ENCODE measurements around the gene LPGAT1. TPM values are rescaled to one million over a fixed set of nuclear protein-coding genes. Genes with fewer than 3 reads are reported as not detected.

LPGAT1 gene
- polyA plus RNA-seq, 4 donors, result 23.2 to 29.6 (median 27.4) TPM

DNA sequence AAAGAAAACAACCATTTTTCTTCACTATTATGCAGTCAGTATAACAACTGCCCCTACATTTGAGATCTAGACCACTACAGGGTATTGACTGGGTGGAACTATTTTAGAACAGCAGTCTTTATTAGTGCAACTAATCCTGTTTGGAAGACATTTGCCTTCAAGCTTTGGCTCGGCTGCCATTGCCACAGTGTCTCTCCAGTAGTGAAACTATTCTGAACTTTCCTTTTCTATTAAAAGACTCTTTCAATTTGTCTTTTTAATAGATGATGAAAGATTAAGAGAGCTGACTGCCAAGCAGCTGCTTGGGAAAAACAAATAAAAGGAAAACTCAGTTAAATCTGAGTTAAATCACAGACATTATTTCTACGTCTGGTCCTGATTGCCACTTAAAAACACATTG lies 49.3 kb downstream of the LPGAT1 start:
- DNase-seq (ENCODE audit: low read depth in 4 of 4, low spot score in 3 of 4), result no peak

DNA sequence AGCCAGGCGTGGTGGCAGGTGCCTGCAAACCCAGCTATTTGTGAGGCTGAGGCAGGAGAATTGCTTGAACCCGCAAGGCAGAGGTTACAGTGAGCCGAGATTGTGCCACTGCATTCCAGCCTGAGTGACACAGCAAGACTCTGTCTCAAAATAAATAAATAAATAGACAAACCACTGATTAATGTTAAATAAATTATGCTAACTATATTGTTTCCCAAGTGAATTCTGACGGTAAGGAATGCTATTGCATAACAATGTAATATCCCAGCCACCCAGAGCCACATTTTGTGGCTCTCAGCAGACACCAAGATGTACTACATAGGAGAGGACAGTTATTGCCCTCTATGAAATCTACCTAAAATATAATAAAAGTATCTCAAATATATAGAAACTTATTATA lies 55.4 kb downstream of the LPGAT1 start:
- DNase-seq (ENCODE audit: low read depth in 4 of 4, low spot score in 3 of 4), result no peak

DNA sequence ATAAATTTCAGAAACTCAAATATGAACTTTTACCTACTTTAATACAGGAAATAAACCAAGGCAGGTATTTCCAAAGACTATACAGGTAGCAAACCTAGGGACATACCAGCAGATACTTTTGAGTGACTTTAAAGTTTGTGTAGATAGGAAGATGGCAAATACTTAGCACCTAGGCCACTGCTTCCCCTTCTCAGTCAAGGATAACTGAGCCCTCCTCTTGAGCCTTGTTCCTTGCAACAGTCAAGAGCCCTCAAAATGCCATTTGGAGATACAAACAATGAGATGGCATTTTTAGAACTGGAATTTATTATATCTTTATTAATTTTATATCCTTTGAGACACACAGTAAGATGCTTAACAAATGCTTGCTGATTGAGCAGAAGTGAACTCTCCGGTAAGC lies 65.9 kb downstream of the LPGAT1 start:
- no peak for DNase-seq (ENCODE audit: low read depth in 4 of 4, low spot score in 3 of 4)

DNA sequence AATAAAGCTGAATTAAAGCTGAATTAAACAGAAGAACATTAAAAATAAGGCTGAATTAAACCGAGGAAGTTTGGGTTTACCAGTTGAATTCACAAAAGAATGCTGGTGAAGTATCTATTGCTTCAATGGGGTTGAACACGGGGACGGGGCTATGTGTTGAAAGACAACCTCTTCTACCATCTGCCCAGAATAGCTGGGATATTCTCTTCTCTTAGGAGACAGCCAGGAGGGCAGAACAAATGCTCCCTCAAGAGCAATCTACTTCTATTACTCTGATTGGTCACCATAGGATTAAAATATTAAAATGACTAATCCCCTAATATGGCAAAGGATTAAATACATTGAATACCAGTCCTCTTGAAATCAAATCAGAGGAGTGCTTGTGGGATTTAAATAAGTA lies 68.4 kb downstream of the LPGAT1 start:
- no peak for DNase-seq (ENCODE audit: low read depth in 4 of 4, low spot score in 3 of 4)

DNA sequence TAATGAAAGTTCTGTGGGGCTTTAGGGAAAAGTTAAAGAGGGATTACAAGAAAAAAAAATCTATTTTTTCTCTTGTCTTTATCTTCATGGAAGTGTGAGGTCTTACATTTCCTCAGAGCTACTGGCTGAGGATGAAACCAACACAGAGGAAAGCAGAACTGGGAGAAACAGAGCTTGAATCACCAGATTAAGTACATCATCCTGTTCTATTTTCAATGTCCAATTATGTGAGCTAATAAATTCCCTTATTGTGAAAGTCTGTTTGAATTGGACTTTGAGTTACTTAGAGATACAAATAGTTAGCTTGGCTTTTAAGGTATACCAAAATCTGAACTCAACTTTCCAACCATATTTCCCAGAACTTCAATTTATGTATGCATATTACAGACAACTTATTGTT lies 69.2 kb downstream of the LPGAT1 start:
- DNase-seq (ENCODE audit: low read depth in 4 of 4, low spot score in 3 of 4), result no peak

DNA sequence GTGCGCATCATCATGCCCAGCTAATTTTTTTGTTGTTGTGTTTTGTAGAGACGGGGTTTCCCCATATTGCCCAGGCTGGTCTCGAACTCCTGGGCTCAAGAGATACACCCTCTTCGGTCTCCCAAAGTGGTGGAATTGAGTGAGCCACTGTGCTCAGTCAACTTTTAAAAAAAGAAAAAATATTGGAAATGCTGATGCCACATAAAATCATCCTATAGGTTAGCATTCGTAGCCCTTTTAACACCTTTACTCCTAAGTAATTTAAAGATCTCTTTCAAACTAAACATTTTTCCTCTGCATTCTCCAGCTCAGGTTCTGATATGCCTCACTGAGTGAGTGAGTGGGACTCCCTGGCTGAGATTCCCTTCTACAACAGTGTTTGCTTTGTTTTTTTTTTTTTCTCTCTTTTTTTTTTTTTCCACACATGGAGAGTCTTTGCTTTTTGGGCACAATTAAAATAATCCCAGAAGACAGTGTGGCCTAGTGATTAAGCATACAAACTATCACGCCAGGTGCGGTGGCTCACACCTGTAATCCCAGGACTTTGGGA lies 74.0 kb downstream of the LPGAT1 start:
- no peak for DNase-seq (ENCODE audit: low read depth in 4 of 4, low spot score in 3 of 4)

DNA sequence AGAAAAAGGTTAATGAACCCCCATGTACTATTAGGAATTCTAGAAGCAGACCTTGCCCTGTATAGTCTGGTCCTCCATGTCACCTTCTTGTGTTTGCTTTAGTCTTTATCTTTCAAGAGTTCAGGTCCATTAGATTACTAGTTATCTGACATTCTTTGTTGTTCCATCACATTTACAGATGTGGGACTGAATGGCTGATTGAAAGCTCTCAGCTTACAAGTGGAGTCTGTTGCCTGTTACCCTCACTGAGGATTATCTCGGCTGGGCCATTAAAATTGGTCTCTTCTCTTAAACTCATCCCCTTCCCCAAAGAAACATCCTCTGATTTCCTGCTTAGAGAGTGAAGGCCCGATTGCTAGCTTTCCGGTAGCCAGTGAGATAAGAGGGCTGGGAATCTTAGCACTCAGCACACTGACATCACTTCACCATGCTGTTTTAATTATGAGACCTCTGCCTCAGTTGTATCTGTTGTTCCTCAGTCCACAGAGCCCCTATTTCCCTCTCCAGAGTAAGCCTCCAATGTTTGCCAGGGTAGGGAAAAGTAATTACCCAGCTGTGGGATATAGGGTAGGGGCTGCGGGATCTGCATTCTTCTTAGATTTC lies 76.8 kb downstream of the LPGAT1 start:
- DNase-seq (ENCODE audit: low read depth in 4 of 4, low spot score in 3 of 4), result no peak

DNA sequence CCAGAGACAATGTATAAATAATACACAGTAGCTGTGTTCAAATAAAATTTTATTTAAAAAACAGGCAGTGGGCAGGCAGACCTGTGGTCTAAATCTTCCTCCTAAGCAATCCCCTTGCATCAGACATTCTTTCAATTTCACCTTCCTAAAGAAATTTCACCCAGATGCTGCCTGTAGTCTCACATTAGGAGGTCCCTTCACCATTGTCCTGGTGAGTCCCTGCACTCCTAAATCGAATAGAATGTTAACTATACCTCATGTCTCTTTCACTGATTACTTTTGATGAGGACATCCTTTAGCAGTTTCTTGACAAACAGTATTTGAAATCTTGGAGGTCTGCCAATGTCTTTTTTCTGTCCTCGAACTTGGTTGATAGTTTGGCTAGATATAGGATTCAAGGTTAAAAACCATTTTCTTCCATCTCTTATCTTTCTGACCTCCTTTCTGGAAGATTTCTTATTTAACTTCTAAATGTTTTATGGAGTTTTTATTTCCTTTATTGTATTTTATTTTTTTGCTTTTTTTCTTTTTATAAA lies 77.5 kb downstream of the LPGAT1 start:
- DNase-seq (ENCODE audit: low read depth in 4 of 4, low spot score in 3 of 4), result no peak

DNA sequence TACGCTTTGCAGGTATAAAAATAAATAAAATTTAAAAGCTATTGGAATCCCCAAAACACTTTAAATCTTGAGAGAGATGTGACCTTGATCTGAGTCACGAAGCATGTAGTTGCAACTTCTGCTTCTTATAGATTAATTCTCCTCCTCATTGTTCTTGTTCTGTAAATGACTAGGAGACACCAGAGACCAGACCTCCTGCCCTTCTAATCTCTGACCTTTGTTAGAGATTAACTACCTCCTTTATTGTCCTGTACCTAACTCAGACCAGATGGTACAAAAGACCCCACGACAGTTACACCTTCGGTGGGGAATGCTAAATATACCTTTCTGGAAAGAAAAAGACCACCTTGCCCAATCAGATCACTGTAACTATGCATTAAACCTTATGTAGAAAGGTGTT lies 78.2 kb downstream of the LPGAT1 start:
- DNase-seq (ENCODE audit: low read depth in 4 of 4, low spot score in 3 of 4), result no peak

DNA sequence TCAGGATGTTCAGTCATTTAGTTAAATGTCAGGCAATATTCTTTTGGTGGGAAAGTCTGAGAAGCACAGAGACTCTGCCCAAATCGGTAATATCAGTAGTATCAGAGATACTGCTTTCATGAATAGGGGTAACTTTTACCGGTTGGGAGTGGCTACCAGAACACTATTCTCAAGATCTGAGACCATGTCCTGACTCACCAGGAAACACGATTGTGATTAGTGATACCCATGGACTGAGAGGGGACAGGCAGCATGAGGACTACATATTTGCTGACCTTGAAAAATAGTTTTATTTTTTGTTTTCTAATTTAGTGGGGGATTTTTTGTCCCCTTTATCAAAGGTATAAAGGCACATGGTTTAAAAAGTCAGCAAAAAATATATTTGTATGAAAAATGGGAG lies 79.1 kb downstream of the LPGAT1 start:
- no peak for DNase-seq (ENCODE audit: low read depth in 4 of 4, low spot score in 3 of 4)

DNA sequence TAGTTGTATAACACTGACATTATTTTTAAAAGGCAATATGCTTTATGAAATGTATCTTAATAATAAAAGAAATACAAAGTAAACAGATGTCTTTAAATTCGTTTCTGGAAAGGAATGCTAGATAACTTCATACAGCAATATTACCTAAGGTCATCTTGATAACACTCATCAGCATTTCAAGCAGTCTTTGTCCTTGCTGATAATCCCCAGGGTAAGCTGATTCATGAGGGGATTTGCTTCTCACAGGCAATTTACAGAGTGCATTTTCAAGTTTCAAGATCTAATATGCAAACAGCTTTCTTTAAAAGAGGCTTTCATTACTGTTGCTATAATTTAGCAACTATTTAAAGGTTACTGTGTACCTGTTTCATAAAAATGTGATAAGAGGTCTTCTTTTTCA lies 80.0 kb downstream of the LPGAT1 start:
- DNase-seq (ENCODE audit: low read depth in 4 of 4, low spot score in 3 of 4), result no peak

DNA sequence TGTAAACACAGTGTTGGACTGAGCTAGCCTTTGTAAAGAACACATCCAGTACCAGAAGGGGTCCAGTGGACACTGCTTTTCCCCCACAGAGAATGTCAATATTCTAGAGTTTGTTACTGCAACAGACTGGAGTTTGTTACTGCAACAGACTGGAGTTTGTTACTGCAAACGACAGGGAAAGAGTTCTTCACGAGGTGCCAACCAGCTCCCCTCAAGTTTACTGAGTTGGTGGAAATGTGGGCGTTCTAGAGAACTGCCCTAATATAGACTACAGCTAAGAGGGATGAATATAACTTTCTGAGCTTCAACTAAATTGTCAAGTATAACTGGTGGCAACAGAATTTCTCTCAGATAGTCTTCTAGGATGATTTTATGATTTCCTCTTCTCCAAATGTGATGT lies 81.3 kb downstream of the LPGAT1 start:
- no peak for DNase-seq (ENCODE audit: low read depth in 4 of 4, low spot score in 3 of 4)

DNA sequence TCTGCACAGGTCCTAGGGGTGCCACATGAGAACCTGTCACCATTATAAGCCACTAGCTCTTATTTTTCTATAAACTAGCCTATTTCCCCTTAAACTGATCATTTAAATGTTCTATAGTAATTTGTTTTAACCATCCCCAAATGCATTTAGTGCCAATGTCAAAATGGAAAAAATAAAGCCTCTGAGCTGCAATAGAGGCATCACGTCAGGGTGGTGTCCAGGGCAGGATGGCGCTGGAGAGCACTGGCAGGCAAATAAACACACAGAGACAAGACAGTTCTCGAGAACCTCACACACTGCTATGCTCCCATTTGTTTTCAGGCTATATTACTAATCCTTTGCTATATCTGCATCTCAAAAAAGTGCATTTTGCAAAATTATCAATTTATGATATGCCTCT lies 81.8 kb downstream of the LPGAT1 start:
- DNase-seq (ENCODE audit: low read depth in 4 of 4, low spot score in 3 of 4), result no peak

DNA sequence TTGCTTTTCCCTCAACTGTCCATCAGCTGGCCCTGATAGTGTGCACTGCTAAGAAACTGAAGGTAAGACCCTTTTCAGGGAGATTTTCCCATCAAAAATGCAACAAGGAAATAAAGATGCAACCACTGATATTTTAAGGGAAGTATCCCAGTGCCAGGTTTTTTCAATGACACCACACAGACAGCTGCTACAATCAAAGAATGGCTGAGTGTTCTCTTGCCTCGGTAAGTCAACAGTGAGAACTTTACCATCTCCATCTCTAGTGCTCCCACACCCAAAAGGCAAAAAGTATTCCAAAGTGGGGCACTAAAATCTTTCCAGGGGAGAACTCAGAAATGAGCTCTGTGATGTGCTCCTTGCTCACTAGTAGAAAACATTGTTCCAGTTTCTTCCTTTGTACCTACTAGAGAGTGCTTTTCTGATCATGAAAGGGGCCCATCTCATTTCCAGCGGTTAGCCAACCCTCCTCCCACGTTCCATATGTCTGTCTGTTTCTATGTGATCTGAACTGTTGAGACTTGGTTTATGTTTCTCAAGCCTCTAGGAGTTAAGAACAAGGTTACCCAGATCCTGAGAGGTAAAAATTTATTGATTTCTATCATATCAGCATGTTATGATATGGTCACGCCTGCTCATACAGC lies 87.6 kb downstream of the LPGAT1 start:
- DNase-seq (ENCODE audit: low read depth in 4 of 4, low spot score in 3 of 4), result no peak

DNA sequence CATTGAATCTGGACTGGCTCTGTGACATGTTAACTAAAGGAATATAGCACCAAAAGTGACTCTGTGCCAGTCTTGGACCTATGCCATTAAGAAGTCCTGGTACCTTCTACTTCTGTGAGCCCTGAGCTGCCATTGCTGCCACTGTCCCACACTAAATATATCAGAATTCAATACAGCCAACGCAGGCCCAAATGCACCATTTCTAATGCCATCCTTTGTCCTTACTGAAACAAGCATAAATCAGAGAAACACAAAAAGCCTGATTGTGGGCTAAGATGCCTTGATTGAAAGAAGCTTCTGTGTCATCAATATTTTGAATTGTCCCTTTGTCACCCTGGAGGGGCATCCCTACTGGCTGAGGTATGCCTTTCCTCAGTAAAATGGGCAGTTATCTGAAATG lies 88.3 kb downstream of the LPGAT1 start:
- DNase-seq (ENCODE audit: low read depth in 4 of 4, low spot score in 3 of 4), result no peak

DNA sequence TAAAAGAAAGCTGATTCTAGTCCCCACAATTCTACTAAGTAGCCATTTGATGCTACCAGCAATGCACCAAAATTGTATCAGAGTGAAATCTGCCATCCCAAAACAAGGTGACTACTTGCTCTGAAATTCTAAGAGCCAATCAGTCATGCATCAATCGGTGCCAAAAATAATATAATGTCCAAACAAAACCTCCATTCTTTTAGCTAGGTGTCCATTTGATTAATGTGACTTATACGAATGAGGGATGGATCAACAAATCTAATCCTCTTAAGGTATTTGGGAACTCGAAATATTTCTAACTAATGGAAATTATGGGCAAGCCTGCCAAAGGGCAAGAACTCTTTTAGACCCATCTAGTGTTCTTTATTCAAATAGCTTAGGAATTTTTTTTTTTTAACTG lies 88.8 kb downstream of the LPGAT1 start:
- DNase-seq (ENCODE audit: low read depth in 4 of 4, low spot score in 3 of 4), result no peak

DNA sequence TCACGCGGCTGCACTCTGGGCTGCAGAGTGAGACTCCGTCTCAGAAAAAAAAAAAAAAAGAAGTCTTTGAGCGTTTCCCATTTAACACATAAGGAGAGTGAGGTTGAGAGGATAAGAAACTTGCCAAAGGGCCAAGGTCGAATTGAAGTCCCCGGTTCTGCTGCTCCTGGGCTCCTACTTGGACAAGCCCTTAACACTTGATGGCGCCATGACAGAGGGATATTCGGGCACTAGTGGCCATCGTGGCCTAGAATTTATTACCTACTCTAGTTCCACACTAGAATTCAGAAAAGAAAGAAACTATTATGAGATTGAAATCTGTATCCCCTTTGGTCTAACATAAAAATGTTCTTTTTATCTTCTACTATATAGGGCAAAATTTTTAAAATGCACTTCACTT lies 89.4 kb downstream of the LPGAT1 start:
- no peak for DNase-seq (ENCODE audit: low read depth in 4 of 4, low spot score in 3 of 4)

DNA sequence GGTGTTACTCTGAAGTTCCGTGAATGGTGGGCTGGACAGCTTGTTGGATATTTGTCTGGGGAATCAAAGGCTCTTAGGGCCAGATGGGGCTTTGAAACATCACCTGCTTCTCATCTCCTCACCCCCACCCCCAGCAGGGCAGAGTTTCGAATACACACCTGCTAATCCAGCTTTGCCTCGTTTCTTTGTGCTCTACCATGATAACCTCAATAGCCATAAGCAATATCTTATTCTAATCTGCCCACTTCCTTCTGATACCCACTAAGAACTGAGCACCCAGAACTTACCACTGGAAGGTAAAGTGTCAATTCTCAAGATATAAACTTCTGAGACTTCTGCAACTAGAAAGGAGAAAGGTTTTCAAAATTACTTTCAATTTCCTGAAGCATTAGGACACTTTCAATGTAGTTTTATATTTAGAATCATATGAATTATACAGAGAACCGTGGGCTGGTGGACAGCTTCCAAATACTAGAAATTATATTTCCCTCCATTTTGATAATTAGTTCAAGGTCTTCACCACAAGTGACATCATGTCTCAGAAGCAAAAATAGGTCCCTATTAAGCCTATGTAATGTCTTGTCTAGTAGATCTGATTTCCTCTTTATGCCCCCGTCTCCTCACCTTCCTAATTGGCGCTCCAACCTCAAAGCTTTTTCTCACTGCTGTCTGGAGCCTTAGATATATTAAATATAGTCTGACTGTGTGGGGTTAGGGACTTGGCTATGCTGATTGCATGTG lies 90.7 kb downstream of the LPGAT1 start:
- no peak for DNase-seq (ENCODE audit: low read depth in 4 of 4, low spot score in 3 of 4)

DNA sequence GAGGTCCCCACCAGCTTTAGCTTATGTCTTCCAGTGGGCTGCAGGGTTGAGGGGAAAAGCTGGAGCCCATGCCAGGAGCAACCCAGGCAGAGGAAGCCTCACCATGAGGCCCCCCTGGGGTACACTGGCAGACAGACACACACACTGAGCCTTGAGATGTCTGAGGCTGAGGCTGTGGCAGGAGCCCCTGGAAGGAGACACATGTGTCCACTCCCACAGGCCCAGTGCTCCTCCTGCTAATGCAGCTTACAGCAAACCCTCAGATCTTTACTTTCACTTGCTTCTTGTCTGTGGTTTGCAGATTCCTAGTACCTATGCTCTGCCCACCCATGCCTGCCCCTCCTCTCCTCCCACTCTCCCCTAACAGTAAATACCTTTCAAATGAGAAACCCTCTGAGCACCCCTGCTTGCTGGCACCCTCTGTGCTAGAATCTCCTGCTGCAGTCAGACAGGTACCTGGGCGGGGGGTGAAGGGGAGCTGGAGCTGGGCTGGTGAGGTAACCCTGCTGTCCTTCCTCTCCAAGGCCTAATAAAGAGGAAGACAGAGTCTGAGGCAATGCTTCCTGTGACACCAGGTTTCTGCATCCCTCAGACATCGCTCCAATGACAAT lies 91.8 kb downstream of the LPGAT1 start:
- no peak for DNase-seq (ENCODE audit: low read depth in 4 of 4, low spot score in 3 of 4)

DNA sequence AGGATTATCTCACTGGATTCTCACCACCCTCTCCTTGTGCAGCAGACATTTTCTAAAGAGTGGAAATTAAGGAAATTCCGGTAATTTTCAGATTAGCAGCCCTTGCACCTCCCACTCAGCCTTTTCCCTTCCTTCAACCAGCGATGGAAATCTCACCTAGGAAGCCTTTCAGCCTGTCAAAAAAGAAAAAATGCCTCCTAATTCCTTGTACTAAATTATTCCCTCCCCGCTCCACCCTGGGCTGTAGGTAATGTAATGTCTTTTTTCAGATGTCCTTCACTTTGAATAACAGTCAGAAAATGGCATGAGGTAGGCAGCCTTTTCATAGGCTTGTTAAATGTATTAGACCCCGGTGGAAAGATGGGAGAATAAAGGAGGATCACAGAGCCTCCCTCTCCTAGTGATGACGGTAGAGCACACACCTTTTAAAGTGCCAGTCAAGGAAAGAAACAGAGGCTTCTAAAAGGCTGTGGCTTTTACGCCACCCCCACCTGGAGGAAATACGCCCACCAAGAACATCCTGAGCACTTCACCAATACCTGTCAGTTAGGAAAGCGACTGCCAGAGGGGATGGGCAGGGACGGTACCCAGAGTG lies 92.4 kb downstream of the LPGAT1 start:
- DNase-seq (ENCODE audit: low read depth in 4 of 4, low spot score in 3 of 4), result no peak

Measured in right renal pelvis (tissue), 4 donors.